Measurements from ENCODE around the gene H2BK1.

DNA sequence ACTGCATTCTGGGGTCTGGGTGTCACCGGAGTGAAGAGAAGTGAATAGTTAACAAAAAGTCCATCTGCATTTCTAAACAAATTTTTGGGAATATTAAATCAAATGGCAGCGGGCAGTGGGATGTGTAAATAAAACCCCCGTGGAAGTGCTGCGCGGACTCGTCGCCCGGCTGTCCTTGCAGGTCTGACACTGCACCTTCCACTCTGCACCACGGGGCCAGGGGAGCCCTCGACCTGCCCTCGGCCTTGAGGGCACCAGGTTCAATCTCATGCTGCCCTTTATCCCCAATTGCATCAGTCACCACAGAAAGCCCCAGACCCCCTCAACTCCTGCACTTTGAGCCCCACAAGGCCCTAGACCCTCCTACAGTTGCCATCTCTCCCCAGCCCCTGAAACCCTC lies 44.6 kb upstream of the H2BK1 start:
- TF ChIP-seq POLR2A (IDR thresholded peaks at IDR 0.05; ENCODE audit: extremely low read depth, insufficient read length) (no peak), CTCF (IDR thresholded peaks at IDR 0.05; ENCODE audit: low read depth, low read length) (no peak), MAX (IDR thresholded peaks at IDR 0.05; ENCODE audit: low read depth, low read length) (no peak), MYC (IDR thresholded peaks at IDR 0.05; ENCODE audit: low read depth, low read length) (no peak)
